Hair follicular keratinocyte (primary cell): ENCODE data around the gene CFAP61. TPM values are rescaled to one million over a fixed set of nuclear protein-coding genes. Genes with fewer than 3 reads are reported as not detected.

ENCODE experiments used
- total RNA-seq: library from RNA; depleted of rRNA; stranded (reverse); fragments of >200 nt; gene quantifications from 2 replicates; pipeline ENCODE4 v1.2.3, GENCODE V29; 2015

CFAP61 gene, protein sequence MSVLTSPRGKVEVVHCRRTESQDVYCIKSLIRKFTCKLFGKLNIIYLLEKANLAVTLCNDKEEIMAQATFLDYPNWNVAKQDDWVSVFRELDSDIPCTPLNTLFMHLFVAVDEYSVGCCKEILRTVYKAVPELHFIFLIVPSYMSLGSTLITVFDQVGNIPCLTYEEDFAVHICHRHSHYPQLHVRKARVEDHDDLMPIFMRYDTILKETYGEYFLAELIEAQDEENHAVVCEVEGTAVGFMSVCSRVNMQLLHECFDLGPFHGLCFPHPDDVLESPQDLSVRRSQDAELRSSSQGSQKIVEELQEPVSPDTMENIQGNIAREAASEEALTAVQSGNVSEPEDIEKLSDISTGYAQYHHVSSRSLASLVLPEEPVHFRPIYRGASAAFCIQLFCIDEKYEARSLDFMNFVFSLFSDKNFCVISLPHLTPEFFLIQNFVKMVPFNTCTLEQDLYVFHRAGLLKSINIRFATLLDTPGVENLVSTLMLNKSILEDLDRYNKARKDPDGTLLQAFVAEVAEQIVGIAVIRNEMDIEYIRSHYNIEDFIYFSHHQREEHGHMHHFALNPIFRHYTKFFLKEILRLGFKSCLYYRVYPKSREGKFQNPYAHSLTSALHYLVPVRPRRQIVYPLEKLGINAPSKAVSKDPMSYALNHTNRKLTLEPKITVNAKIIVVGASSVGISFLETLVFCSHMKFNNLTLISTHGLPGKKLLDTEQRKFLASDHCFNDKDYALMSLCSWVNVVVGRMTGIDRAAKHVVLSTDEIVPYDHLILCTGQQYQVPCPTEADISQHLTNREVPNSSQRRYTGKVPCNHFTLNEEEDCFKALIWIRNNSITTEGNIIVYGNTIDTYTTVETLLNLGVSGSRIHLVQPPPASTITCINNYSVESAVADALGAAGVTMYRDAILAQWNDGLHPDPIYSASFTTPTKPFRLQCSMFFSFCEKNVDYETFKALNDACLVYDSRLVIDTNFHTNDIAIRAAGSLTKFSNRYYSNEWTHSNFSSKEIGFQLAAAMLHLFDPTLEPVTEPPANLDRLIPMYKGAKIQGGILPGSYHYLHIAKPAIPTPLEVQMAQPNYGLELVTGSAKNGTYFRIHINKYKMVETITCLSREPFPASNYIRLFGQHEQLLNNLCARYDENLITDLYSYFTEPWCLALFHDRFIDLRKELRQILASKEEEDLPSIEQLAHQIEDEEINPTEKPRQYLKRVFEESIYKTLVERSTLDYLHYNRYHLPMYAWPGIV
- 0.08 TPM in 1 of 2 replicates, not detected in the other for total RNA-seq

DNA sequence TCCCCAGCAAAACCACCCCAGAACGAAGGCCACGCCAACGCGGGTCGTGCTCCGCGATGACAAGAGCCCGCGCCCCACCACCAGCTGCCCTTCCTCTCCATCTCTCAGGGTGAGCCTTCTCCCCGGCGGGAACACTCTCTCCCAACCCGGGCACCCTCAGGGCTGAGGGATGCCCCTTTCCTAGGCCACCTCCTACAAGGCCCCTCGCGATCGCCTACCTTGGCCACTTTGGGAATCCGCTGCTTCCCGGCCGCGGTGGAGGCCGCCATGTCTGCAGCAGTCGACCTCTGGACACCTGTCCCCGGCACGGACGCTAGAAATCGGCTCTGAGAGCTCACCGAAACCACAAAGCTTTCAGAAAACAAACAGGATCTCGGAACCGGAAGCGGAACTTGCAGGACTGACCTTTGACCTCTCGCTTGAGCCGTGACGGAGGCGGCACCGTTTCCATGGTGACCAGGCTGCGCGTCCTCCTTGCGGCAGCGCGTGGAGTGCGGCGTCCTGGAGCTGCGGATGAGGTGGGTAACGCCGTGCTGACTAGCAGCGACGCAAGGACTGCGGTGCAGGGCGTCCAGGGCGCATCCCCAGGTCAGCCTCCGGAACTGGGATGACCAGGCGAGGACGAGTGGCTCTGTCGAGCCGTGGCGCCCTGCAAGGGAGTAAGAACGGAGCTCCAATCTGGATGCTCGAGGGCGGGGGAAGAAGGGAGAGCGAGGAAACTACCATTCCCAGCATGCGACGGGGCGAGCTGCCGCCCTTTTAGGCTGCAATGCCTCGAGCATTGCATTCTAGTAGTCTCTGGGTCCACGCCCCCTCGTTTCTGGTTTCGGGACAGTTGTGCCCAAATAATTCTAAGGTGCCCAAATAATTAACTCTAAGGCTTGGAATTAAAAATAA, at the start of gene CFAP61, which contains the start of gene CRNKL1:
Gene CFAP61 (plus strand): TSS at position 459 of the 897 bp plus-strand sequence. CDS start 4,122 bp downstream, outside the sequence.
Gene CRNKL1 (minus strand): TSS at position 393 of the 897 bp plus-strand sequence. CDS start 124 bp downstream, at position 269.

DNA sequence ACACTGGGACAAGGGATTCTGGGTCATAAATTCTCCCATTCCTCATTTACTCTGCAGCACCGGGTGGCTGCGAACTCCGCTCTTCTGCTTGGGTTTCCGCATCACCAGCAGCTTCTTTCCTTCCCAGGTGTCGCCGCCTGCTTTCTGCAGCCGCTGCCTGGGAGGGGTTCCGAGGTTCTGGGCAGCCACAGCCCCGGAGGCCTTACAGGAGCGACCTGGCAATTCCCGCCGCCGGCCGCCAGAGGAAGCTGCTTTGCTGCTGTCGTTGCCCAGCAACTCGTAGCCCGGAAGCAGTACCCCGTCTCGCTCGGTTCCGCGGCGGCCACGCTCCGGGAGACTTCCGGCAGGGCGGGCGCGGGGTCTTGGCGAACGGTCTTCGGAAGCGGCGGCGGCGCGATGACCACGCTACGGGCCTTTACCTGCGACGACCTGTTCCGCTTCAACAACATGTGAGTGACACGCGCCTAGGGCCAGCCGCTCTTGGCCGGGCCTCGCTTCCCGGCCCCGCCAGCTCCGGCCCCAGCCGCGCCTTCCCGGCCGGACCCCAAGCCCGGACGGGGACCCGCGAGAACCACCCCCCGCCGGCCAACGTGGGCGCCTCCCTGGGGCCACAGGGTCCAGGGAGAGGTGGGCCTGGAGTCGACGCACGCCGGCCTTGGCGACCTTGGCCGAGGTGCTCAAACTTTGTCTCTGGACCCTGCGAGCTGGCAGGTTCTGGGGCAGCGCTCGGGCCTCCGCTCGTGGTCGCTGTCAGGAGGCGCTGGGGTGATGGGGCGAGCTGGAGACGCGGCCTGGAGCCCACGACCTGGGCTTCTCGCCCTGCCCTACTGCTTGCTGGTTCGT, 35.1 kb upstream of the CFAP61 start, which contains the start of gene NAA20:
Gene NAA20 (plus strand): TSS at position 362 of the 843 bp plus-strand sequence. CDS start 35 bp downstream, at position 397.

DNA sequence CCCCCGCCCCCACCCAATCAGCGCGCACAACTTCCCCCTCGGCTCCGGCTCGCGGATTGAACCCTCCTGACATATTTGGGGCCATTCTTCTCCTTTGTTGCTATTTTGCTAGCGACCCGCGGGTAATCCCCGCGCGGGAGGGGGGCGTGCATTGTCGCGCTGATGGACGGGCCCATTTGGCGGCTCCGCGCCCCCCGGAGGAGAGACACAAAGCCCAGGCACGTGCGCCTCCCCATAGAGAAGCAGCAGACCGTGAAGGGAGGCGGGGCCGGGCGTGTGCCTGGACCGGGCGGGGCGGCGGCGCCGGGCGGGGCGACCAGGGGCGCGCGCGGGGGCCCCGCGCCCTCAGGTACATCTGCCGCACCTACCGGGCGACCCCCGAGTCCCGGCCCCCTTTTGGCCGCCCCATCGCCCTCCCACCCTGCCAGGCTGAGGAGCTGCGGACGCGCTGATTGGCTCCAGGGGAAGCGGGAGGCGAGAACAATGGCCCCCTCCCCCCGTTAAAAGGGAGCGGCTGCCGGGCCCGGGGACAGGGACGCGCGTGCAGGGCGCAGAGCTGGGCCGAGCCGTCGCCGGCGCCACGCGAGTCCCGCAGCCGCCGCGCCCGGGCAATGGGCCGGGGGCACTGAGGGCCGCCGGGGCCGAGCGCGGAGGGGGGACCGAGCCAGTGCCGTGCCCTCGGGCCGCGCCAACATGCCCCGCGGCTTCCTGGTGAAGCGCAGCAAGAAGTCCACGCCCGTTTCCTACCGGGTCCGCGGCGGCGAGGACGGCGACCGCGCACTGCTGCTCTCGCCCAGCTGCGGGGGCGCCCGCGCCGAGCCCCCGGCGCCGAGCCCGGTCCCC, 315.5 kb downstream of the CFAP61 start, which contains the start of gene INSM1:
Gene INSM1 (plus strand): TSS at position 530 of the 843 bp plus-strand sequence. CDS start 164 bp downstream, at position 694.

Other genes with a start within 250 kb of the CFAP61 start
- 63.4 and 73.4 TPM in 2 replicates for gene NAA20, start 35.2 kb upstream of the CFAP61 start, total RNA-seq
- 13.3 and 16.4 TPM in 2 replicates for gene CRNKL1, start 66 bp upstream of the CFAP61 start, total RNA-seq